IMR-90 (cell line): ENCODE results near the gene KLKB1. TPM values are rescaled to one million over a fixed set of nuclear protein-coding genes. Genes with fewer than 3 reads are reported as not detected.

Experiments
- ATAC-seq: fragments of 200-7000 bp; cut with Tn5 transposase; 2 replicates; pipeline ENCODE4 v1.9.1; 2020; ENCODE audit warnings: low read depth, mild to moderate bottlenecking, moderate library complexity
- BruUV-seq: library from RNA; stranded (reverse); fragments of 400-500 nt; replicated peaks from 2 replicates; lab custom pipeline; 2021; lab: Mats Ljungman, UMichigan
- CTCF ChIA-PET: fragments of 300-600 bp; formaldehyde crosslinking; extraction: SDS; loops from one replicate; lab custom pipeline; 2021; ENCODE audit warnings: antibody characterized with exemption; lab: Yijun Ruan, JAX
- POLR2A ChIA-PET: fragments of 300-600 bp; sonication (Branson Sonifier 250); formaldehyde crosslinking; loops from one replicate; lab custom pipeline; 2022; ENCODE audit warnings: antibody characterized with exemption; ENCODE audit not compliant: unreplicated experiment; lab: Charles Lee
- DNase-seq: peaks from one replicate; pipeline ENCODE4 v3.0.0; 2013
- H2AFZ ChIP-seq: replicated peaks from 2 replicates; pipeline ENCODE3; 2013; ENCODE audit warnings: low read length, mild to moderate bottlenecking; ENCODE audit not compliant: poor library complexity
- H2AK5ac ChIP-seq: 2 replicates; pipeline ENCODE4 v1.6.1; 2013; ENCODE audit warnings: low read depth, low read length, inconsistent platforms
- H2AK9ac ChIP-seq: replicated peaks from 2 replicates; pipeline ENCODE3; 2013; ENCODE audit warnings: mild to moderate bottlenecking, low read depth, low read length, moderate library complexity; ENCODE audit not compliant: poor library complexity
- H2BK120ac ChIP-seq: 2 replicates; pipeline ENCODE4 v1.6.1; 2013; ENCODE audit warnings: low read depth, low read length, inconsistent platforms
- H2BK15ac ChIP-seq: 3 replicates; pipeline ENCODE4 v1.6.1; 2013; ENCODE audit warnings: low read depth, low read length, inconsistent platforms
- H2BK20ac ChIP-seq: 2 replicates; pipeline ENCODE4 v1.6.1; 2013; ENCODE audit warnings: low read depth, mild to moderate bottlenecking, inconsistent platforms, low read length, moderate library complexity
- H2BK5ac ChIP-seq: 2 replicates; pipeline ENCODE4 v1.6.1; 2013; ENCODE audit warnings: mild to moderate bottlenecking, low read depth, low read length, inconsistent platforms; ENCODE audit not compliant: poor library complexity, severe bottlenecking
- H3K14ac ChIP-seq: replicated peaks from 2 replicates; pipeline ENCODE4 v1.6.1; 2013; ENCODE audit warnings: low read depth, low read length, inconsistent platforms
- H3K18ac ChIP-seq: 2 replicates; pipeline ENCODE4 v1.6.1; 2013; ENCODE audit warnings: low read depth, low read length, control low read depth
- H3K23ac ChIP-seq: 2 replicates; pipeline ENCODE4 v1.6.1; 2013; ENCODE audit warnings: low read depth, low read length, inconsistent platforms
- H3K27ac ChIP-seq: 2 replicates; pipeline ENCODE4 v1.5.1; 2013; ENCODE audit warnings: mild to moderate bottlenecking, control low read depth, low read length; ENCODE audit not compliant: insufficient read depth
- H3K27me3 ChIP-seq: 2 replicates; pipeline ENCODE4 v1.6.1; 2013; ENCODE audit warnings: low read length; ENCODE audit not compliant: control insufficient read depth, insufficient read depth
- H3K36me3 ChIP-seq: 2 replicates; pipeline ENCODE4 v1.6.1; 2013; ENCODE audit warnings: low read length, mixed read lengths; ENCODE audit not compliant: control insufficient read depth, insufficient read depth
- H3K4ac ChIP-seq: 2 replicates; pipeline ENCODE4 v1.6.1; 2013; ENCODE audit warnings: low read depth, low read length, inconsistent platforms
- H3K4me1 ChIP-seq: 2 replicates; pipeline ENCODE4 v1.6.1; 2013; ENCODE audit warnings: low read length, mixed read lengths; ENCODE audit not compliant: control insufficient read depth, insufficient read depth
- H3K4me2 ChIP-seq: 2 replicates; pipeline ENCODE4 v1.6.1; 2013; ENCODE audit warnings: low read depth, mild to moderate bottlenecking, control low read depth, low read length, moderate library complexity
- H3K4me3 ChIP-seq: 2 replicates; pipeline ENCODE4 v1.5.1; 2013; ENCODE audit warnings: low read depth, mild to moderate bottlenecking, control low read depth, low read length, moderate library complexity; ENCODE audit not compliant: insufficient read depth
- H3K56ac ChIP-seq: 2 replicates; pipeline ENCODE4 v1.6.1; 2013; ENCODE audit warnings: low read length, inconsistent platforms; ENCODE audit not compliant: insufficient read depth; ENCODE audit errors: extremely low read depth
- H3K79me1 ChIP-seq, 2 experiments: 2 replicates each; pipeline ENCODE4 v1.6.1; 2013; ENCODE audit warnings: low read length in 2 of 2, inconsistent platforms in 1 of 2, low read depth in 1 of 2
- H3K9ac ChIP-seq: 2 replicates; pipeline ENCODE4 v1.6.1; 2013; ENCODE audit warnings: low read depth, low read length, control low read depth
- H3K9me1 ChIP-seq: 2 replicates; pipeline ENCODE4 v1.6.1; 2013; ENCODE audit warnings: low read length, inconsistent platforms; ENCODE audit not compliant: insufficient read depth
- H3K9me3 ChIP-seq: 2 replicates; pipeline ENCODE4 v1.6.1; 2013; ENCODE audit warnings: low read length; ENCODE audit not compliant: control insufficient read depth, insufficient read depth
- H4K20me1 ChIP-seq: 2 replicates; pipeline ENCODE4 v1.6.1; 2013; ENCODE audit warnings: low read length, inconsistent platforms; ENCODE audit not compliant: insufficient read depth
- H4K5ac ChIP-seq: 2 replicates; pipeline ENCODE4 v1.6.1; 2013; ENCODE audit warnings: mild to moderate bottlenecking, low read depth, low read length, control low read depth
- H4K8ac ChIP-seq, 2 experiments: 2 replicates each; pipeline ENCODE4 v1.6.1; 2013; ENCODE audit warnings: low read depth in 2 of 2, low read length in 2 of 2, control low read depth in 1 of 2, inconsistent platforms in 1 of 2
- H4K91ac ChIP-seq: 2 replicates; pipeline ENCODE4 v1.6.1; 2013; ENCODE audit warnings: low read depth, low read length, inconsistent platforms; ENCODE audit not compliant: insufficient read depth
- CHD1 ChIP-seq: IDR thresholded peaks from 2 replicates; pipeline ENCODE4 v1.6.1; 2012; ENCODE audit warnings: low read depth, low read length, improper control_type of control experiment
- MXI1 ChIP-seq: IDR thresholded peaks from 2 replicates; pipeline ENCODE4 v1.6.1; 2012; ENCODE audit warnings: low read depth, mild to moderate bottlenecking, low read length, moderate library complexity, borderline replicate concordance
- WGBS, 2 experiments: methylation state at CpG; one replicate each; pipeline versions ENCODE4 v1.1.5 to v1.1.7; 2013; ENCODE audit warnings: missing lambda C conversion rate in 2 of 2; ENCODE audit not compliant: insufficient read length in 1 of 2; ENCODE audit errors: extremely low coverage in 2 of 2; 5-methylcytosine and 5-hydroxymethylcytosine counted together
- dilution Hi-C: fragments of 300-500 bp; cut with HindIII; formaldehyde crosslinking; loops from one replicate; pipeline ENCODE4 v1.14.3; 2018; ENCODE audit warnings: low sequenced_read_pairs; ENCODE audit not compliant: unreplicated experiment
- in situ Hi-C: fragments of 300-500 bp; cut with MboI; formaldehyde crosslinking; loops from 3 replicates; pipeline ENCODE4 v1.14.3; 2019; ENCODE audit warnings: low sequenced_read_pairs, inconsistent platforms, mixed read lengths
- intact Hi-C: fragments of 100-400 bp; cut with micrococcal nuclease; formaldehyde crosslinking; loops from 2 replicates; pipeline ENCODE4 v1.10.0; 2022
- polyA plus RNA-seq, 3 experiments: library from polyadenylated mRNA; depleted of rRNA; stranded (reverse); fragments of >200 nt; gene quantifications; 2 replicates each; pipeline ENCODE4 v1.2.3, GENCODE V29; 2012; ENCODE audit warnings: low replicate concordance in 1 of 3
- total RNA-seq: library from RNA; depleted of rRNA; stranded (reverse); fragments of >200 nt; gene quantifications from 2 replicates; pipeline ENCODE4 v1.2.3, GENCODE V29; 2012

Gene KLKB1
- total and polyA plus RNA-seq, 2 of the 4 experiments (the other 2 are of a cell fraction) = 0.03 TPM; not detected in 1

DNA sequence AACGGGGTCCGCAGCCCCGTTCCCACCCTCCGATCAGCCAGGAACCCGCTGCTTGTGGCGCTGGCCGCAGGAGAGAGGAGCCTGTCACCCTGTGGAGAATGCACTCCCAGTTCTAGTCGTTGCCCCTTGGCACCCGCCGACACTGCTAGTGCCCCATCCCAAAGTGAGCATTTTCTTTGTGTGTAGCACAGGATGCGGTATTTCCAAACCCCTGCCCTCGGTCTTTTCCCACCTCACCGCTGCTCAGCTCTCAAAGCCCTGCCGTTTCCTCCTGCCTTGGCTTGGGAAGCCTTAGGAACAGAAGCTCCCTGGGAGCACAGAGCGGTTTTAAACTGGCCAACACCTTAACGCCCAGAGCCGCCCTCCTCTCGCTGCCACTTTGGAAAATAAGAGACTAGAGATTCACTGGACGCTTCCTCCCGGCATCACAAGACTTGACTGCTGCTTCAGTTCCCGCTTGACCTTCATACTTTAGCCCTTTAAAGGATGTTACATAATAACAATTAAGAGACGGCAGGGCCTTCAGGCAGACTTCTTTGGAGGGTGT is 35.2 kb upstream of the KLKB1 start:
- H3K23ac ChIP-seq = peak overlapping the region; percentile 7; the same call in 1 of the 2 replicates
- WGBS, 2 experiments = 0% methylated on average over 5 of the region's 22 CpGs; no CpG with 5 or more reads in 1 of the 2 experiments
- H3K79me1 ChIP-seq = peaks cover 0 to 5% of the 10 kb centered on the region in 2 experiments; a peak in 2 of 4 replicates
- peak overlapping the region; percentile 64 for H2BK5ac ChIP-seq
- BruUV-seq = no TSS peak
- DNase-seq (peak; percentile 48), ATAC-seq (peak; percentile 25; the same call in 1 of the 2 replicates)
- no peak overlapping the region; the same call in 1 of the 2 replicates for H4K91ac ChIP-seq
- intact Hi-C loops (loop anchor here (1.0 to 10.0 kb wide), 3 partner anchors 11 to 283 kb away; partner anchors contain the start of gene TLR3), dilution Hi-C loops (no loop called here), in situ Hi-C loops (no loop called here)
- H3K4me1 ChIP-seq = no peaks in the 10 kb centered on the region; the same call in 1 of the 2 replicates
- H4K8ac ChIP-seq = peak overlapping the region; percentile 13 to 66; a peak in 3 of 4 replicates
- peak overlapping the region; percentile 75 for H3K4me3 ChIP-seq
- H2BK120ac ChIP-seq = no peak overlapping the region
- H2AFZ ChIP-seq = peak overlapping the region; percentile 95
- peak overlapping the region; percentile 80 for H3K27ac ChIP-seq
- no peaks in the 10 kb centered on the region; the same call in 1 of the 2 replicates for H3K27me3 ChIP-seq
- H2BK20ac ChIP-seq = no peak overlapping the region
- H3K56ac ChIP-seq = peak overlapping the region; percentile 14; the same call in 1 of the 2 replicates
- no peaks in the 10 kb centered on the region for H4K20me1 ChIP-seq
- no peak overlapping the region for H2AK5ac ChIP-seq
- ChIA-PET POLR2A (no interaction called here), CTCF (interaction anchor here (1.1 kb wide), 1 partner anchor 9 kb away, joined by 5 read pairs; no protein-coding TSS in a partner anchor)
- TF ChIP-seq CHD1 = no peak
- TF ChIP-seq MXI1 = no peak
- H3K14ac ChIP-seq = peak overlapping the region; percentile 4; the same call in 1 of the 2 replicates
- no peaks in the 10 kb centered on the region for H3K9me3 ChIP-seq
- H4K5ac ChIP-seq = peak overlapping the region; percentile 1; the same call in 1 of the 2 replicates
- H3K9me1 ChIP-seq = peaks cover 6% of the 10 kb centered on the region; the same call in 1 of the 2 replicates
- H3K36me3 ChIP-seq = peaks cover 2% of the 10 kb centered on the region; the same call in 1 of the 2 replicates
- H3K4me2 ChIP-seq = peak overlapping the region; percentile 39
- no peak overlapping the region for H2BK15ac ChIP-seq
- H3K4ac ChIP-seq = peak overlapping the region; percentile 4
- peak overlapping the region; percentile 79 for H3K9ac ChIP-seq
- peak overlapping the region; percentile 66 for H2AK9ac ChIP-seq
- H3K18ac ChIP-seq = no peak overlapping the region; the same call in 1 of the 2 replicates
